SU-DHL-6 (cell line): ENCODE data around the gene ARL16.

Experiments used
- CTCF ChIP-seq: fragments of 200-600 bp; sonication (generic); IDR thresholded peaks from one replicate; pipeline ENCODE4 v1.5.1; 2017; ENCODE audit warnings: antibody characterized with exemption, mild to moderate bottlenecking, low read length, moderate library complexity; ENCODE audit not compliant: insufficient read depth, poor library complexity, severe bottlenecking
- EZH2phosphoT487 ChIP-seq: fragments of 200-600 bp; sonication (generic), shearing (Covaris generic); conservative IDR thresholded peaks from 2 replicates; pipeline ENCODE4 v1.6.1; 2018; ENCODE audit warnings: mild to moderate bottlenecking, antibody characterized with exemption, low read length, moderate library complexity, mixed read lengths

GRCh38 chr17:81707725-81708646 is 24.4 kb upstream of the ARL16 start:
- TF ChIP-seq CTCF (no peak), EZH2phosphoT487 (no peak)
